ENCODE data around the gene TRMT11. TPM values are rescaled to one million over a fixed set of nuclear protein-coding genes. Genes with fewer than 3 reads are reported as not detected.
A peak's percentile ranks its signal among the peaks of the same experiment; 100 is the strongest.

TRMT11 gene
- total and polyA plus RNA-seq, 9 of the 15 experiments (the other 6 are each of a cell fraction or from before 2014, with no cell fraction given), result 38.8 to 88.0 (median 59.8) TPM

DNA sequence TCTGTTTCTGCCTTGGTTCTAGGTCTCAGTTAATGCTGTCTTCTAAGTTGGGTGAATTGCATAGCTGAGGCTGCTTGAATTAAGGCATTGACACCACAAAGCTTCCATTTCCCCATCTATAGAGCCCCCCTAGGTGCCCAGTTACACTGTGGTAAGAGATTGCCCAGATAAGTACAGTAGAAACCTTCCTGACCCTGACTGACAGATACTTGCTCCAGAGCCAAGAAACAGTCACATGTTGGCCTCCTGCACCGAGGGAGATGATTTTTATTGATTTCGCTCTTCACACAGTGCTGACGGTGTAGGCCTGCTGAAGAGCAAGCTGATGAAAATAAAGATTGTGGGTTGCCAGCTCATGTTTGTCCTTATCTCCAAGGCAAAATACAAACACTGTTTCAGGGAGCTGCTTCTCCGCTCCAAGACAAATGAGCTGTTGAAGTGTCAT lies 67.9 kb downstream of the TRMT11 start (continued):
- TF ChIP-seq CC2D1A (IDR thresholded peaks at IDR 0.05) (no peak), RHOXF2B (CRISPR knock-in tag; conservative IDR thresholded peaks at IDR 0.05) (no peak), EP400 (IDR thresholded peaks at IDR 0.05) (peak; percentile 35; the same call in 1 of the 2 replicates), NR1H2 (CRISPR knock-in tag; IDR thresholded peaks at IDR 0.05) (no peak), FOXM1 (IDR thresholded peaks at IDR 0.05; ENCODE audit: low read depth) (no peak), FOXM1 (CRISPR knock-in tag; IDR thresholded peaks at IDR 0.05; ENCODE audit: low read depth) (no peak), HNRNPLL (IDR thresholded peaks at IDR 0.05; ENCODE audit: low read depth, low read length, poor library complexity, severe bottlenecking) (no peak), ZNF407 (IDR thresholded peaks at IDR 0.05; ENCODE audit: low read depth) (no peak), LCOR (CRISPR knock-in tag; IDR thresholded peaks at IDR 0.05) (no peak), ILF3 (IDR thresholded peaks at IDR 0.05; ENCODE audit: borderline replicate concordance) (no peak), ZNF778 (CRISPR knock-in tag; IDR thresholded peaks at IDR 0.05) (no peak), PHF21A (IDR thresholded peaks at IDR 0.05; ENCODE audit: borderline replicate concordance, low read depth) (no peak), MAZ (CRISPR knock-in tag; conservative IDR thresholded peaks at IDR 0.05 in 1 of 2, IDR thresholded peaks at IDR 0.05 in 1 of 2) (peak; percentile 34 to 54; a peak in 2 of 4 replicates), PRPF4 (IDR thresholded peaks at IDR 0.05; ENCODE audit: insufficient read depth, low read depth, low read length, poor library complexity, severe bottlenecking) (no peak), ZBTB1 (CRISPR knock-in tag; IDR thresholded peaks at IDR 0.05; ENCODE audit: borderline replicate concordance, low read depth) (no peak), RBBP5 (IDR thresholded peaks at IDR 0.05; ENCODE audit: borderline replicate concordance, insufficient read depth, low read length, poor library complexity, severe bottlenecking) (no peak), ZBTB8A (IDR thresholded peaks at IDR 0.05; ENCODE audit: partially characterized antibody) (no peak)
- TF ChIP-seq, protein P1, sequence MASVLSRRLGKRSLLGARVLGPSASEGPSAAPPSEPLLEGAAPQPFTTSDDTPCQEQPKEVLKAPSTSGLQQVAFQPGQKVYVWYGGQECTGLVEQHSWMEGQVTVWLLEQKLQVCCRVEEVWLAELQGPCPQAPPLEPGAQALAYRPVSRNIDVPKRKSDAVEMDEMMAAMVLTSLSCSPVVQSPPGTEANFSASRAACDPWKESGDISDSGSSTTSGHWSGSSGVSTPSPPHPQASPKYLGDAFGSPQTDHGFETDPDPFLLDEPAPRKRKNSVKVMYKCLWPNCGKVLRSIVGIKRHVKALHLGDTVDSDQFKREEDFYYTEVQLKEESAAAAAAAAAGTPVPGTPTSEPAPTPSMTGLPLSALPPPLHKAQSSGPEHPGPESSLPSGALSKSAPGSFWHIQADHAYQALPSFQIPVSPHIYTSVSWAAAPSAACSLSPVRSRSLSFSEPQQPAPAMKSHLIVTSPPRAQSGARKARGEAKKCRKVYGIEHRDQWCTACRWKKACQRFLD (CRISPR knock-in tag; IDR thresholded peaks at IDR 0.05), result no peak; the same call in 1 of the 2 replicates
- TF ChIP-seq, protein P2, sequence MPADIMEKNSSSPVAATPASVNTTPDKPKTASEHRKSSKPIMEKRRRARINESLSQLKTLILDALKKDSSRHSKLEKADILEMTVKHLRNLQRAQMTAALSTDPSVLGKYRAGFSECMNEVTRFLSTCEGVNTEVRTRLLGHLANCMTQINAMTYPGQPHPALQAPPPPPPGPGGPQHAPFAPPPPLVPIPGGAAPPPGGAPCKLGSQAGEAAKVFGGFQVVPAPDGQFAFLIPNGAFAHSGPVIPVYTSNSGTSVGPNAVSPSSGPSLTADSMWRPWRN (IDR thresholded peaks at IDR 0.05; ENCODE audit: low read depth), result no peak

Data from K562 (cell line).